Head of caudate nucleus (tissue), 42 donors: Measurements from ENCODE around the gene FMO5.
A peak's percentile ranks its signal among the peaks of the same experiment; 100 is the strongest.
"Not testable (repeated sequence)": the region's sequence is repeated elsewhere in the genome, so short reads cannot be mapped to it uniquely, and the experiment has no call there.

ENCODE experiments used
- DNase-seq, 42 donors: peaks; one replicate each; pipeline versions ENCODE4 v3.0.0 to v3.0.0-alpha.2; 2020 to 2021; ENCODE audit warnings: mixed read lengths in 7 of 42
- intact Hi-C: fragments of 100-400 bp; cut with DNase I; formaldehyde crosslinking; loops from one replicate; pipeline ENCODE4 v1.15.0; 2022

Gene FMO5

DNA sequence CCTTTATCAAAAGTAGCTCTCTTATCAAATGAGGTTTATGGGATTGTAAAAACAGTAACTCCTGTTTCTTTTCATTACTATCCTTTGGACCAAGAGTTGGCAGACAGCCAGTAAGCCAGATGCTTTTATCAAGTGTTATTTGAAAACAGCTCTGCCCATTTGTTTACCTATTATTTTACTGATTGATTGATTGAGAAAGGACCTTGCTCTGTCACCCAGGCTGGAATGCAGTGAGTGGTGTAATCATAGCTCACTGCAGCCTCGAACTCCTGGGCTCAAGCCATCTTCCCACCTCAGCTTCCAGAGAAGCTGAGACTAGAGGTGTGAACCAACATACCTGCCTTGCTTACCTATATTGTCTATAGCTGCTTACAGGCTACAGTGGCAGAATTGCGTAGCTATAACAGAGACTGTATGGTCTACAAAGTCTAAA, 56.5 kb downstream of the FMO5 start:
- intact Hi-C loops = no loop called here
- peak in 2 of 42 donors; percentile 38 to 48 for DNase-seq

DNA sequence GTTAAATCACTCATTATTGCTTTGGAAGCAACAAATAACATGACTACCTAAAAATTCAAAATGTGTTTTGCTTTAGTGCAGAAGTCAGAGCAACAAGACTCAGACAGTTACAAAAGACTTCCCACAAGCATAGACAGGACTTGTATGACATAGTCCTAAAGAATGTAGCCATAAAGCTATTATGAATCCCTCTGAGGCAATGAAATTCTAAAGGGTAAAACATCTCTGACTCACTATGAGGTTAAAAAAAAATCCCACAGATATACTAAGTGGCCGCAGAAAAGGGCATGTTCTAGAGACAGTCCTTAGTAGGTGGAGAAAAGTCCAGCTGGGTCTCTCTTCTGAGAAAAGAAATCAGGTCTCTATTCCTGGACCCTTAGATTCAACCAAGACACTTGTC, 57.8 kb downstream of the FMO5 start:
- intact Hi-C loops = no loop called here
- no peak for DNase-seq

GRCh38 chr1:147163019-147163418, 62.1 kb downstream of the FMO5 start:
- intact Hi-C loops = no loop called here
- DNase-seq = no peak

- intact Hi-C loops = no loop called here
Observed at GRCh38 chr1:147162093-147162492, 63.0 kb downstream of the FMO5 start.

DNA sequence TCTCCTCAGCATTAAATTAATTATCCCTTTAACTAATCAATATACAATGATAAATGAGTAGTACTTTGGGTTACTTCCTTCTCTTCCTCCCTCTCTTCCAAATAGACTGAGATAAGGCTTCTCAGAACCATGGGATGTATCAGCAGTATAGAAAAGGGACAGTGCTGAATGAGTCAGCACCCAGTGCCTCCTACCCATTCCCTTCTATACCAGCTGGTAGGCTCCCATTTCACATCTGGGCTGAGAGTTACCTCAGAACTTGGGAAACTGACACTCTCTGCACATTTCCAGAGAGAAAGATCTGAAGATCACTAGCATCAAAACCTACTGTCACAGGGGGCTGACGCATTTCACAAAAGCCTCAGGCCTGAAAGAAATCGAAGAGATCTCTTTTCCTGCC, 68.0 kb downstream of the FMO5 start:
- peak in 1 of 42 donors; percentile 36 for DNase-seq
- intact Hi-C loops = not testable (repeated sequence)

More at GRCh38 chr1:147162093-147162492, 63.0 kb downstream of the FMO5 start:
- DNase-seq = no peak

DNA sequence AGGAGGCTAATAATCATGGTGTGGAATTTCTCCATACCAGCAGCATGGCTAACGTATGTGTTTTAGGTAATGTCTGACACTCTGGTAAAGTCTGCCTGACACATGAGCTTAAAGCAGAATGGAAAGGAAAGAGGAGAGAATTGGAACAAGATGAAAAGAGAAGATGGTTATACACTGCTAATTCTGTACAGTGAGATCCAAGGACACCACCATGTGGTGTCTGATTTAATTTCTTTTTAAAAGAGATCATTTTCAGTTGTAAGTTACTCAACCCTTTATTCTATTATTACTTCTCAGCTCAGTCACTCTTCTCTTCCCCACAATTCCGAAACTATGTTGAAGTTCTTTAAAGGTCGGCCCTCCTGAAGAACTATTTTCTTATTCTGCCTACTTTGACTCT, 68.5 kb downstream of the FMO5 start:
- no peak for DNase-seq
- intact Hi-C loops = no loop called here

- intact Hi-C loops = no loop called here
- DNase-seq = no peak
Observed at GRCh38 chr1:147152772-147153171, 72.4 kb downstream of the FMO5 start.

DNA sequence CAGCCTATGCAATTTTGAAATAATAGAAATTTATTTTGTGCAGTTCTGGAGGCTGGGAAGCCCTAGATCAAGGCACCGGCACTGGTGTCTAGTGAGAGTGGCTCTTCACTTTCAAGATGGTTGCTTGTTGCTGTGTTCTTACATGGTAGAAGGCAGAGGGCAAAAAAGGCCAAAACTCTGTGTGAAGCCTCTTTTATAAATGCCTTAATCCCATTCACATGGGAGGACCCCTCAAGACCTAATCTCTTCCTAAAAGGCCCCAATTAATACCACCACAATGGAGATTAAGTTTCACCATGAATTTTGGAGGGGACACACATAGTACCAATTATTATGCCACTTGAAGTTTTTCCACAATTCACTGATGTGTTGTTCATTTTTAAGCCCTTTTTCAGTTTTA, 73.9 kb downstream of the FMO5 start:
- intact Hi-C loops = no loop called here
- DNase-seq = no peak

DNA sequence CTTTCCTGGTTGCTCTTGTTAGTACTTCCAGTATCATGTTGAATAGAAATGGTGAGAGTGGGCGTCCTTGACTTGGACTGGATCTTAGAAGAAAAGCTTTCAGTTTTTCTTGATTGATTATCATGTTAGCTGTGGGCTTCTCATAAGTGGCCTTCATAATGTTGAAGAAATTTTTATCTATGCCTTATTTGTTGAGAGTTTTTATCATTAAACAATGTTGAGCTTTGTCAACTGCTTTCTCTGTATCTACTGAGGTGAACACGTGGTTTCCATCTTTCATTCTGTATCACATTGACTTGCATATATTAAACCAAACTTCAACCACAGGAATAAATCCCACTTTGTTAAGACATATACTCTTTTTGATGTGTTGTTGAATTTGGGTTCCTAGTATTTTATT, 82.3 kb downstream of the FMO5 start:
- no peak for DNase-seq
- intact Hi-C loops = no loop called here
